Left ventricle myocardium inferior (tissue), 1 donor: ENCODE measurements around the gene TM2D3. TPM values are rescaled to one million over a fixed set of nuclear protein-coding genes. Genes with fewer than 3 reads are reported as not detected.
A peak's percentile ranks its signal among the peaks of the same experiment; 100 is the strongest.

Experiments
- DNase-seq: peaks from one replicate; pipeline ENCODE4 v3.0.0-alpha.2; 2020
- H3K27ac ChIP-seq: fragments of 200-600 bp; replicated peaks from 2 replicates; pipeline ENCODE4 v1.8.0; 2021
- H3K27me3 ChIP-seq: fragments of 200-600 bp; 2 replicates; pipeline ENCODE4 v1.8.0; 2021; ENCODE audit warnings: low read depth
- H3K36me3 ChIP-seq: fragments of 200-600 bp; 2 replicates; pipeline ENCODE4 v1.8.0; 2021
- H3K4me1 ChIP-seq: fragments of 200-600 bp; 2 replicates; pipeline ENCODE4 v1.8.0; 2021
- H3K4me3 ChIP-seq: fragments of 200-600 bp; 2 replicates; pipeline ENCODE4 v1.8.0; 2021; ENCODE audit warnings: mild to moderate bottlenecking, moderate library complexity
- H3K9me3 ChIP-seq: fragments of 200-600 bp; replicated peaks from 2 replicates; pipeline ENCODE4 v1.8.0; 2021
- CTCF ChIP-seq: fragments of 200-600 bp; IDR thresholded peaks from 2 replicates; pipeline ENCODE4 v1.8.0; 2021; ENCODE audit warnings: antibody characterized with exemption, mild to moderate bottlenecking, borderline replicate concordance
- intact Hi-C: fragments of 100-400 bp; cut with micrococcal nuclease; formaldehyde crosslinking; loops from one replicate; pipeline ENCODE4 v1.11.0; 2022
- total RNA-seq: library from RNA; stranded (reverse); fragmentation: NEBNext Ultra II Directional; extraction: Animal tissue kit (Norgen Biotek cat#: 25700); gene quantifications from one replicate; pipeline ENCODE4 v1.2.1, GENCODE V29; 2021
- donor health status: DM: no; HTN: yes; CAD: no; lungs with severe emphysema.

TM2D3 gene
- total RNA-seq, 1 donor from 2014 or later: 50.6 TPM

- Histone ChIP-seq H3K27me3 (no peaks in the 10 kb centered on the region), H3K27ac (peak overlapping the region; percentile 79), H3K36me3 (no peaks in the 10 kb centered on the region), H3K4me3 (no peak overlapping the region), H3K4me1 (peaks cover 81% of the 10 kb centered on the region), H3K9me3 (no peaks in the 10 kb centered on the region)
- DNase-seq: no peak
- TF ChIP-seq CTCF: no peak
- intact Hi-C loops: no loop called here
Measured at GRCh38 chr15:101614761-101615160, 37.4 kb downstream of the TM2D3 start.

- no peak for DNase-seq
- no peaks in the 10 kb centered on the region for H3K9me3 ChIP-seq
- H3K4me3 ChIP-seq: no peak overlapping the region
- peaks cover 76% of the 10 kb centered on the region for H3K4me1 ChIP-seq
- no peak for TF ChIP-seq CTCF
- H3K36me3 ChIP-seq: no peaks in the 10 kb centered on the region
- H3K27me3 ChIP-seq: no peaks in the 10 kb centered on the region
- intact Hi-C loops: no loop called here
- H3K27ac ChIP-seq: peak overlapping the region; percentile 79
Measured at GRCh38 chr15:101614001-101614585, 38.1 kb downstream of the TM2D3 start.

GRCh38 chr15:101613130-101614000 lies 38.8 kb downstream of the TM2D3 start:
- DNase-seq: peak; percentile 90
- TF ChIP-seq CTCF: no peak
- no peaks in the 10 kb centered on the region for H3K9me3 ChIP-seq
- peak overlapping the region; percentile 79 for H3K27ac ChIP-seq
- peaks cover 72% of the 10 kb centered on the region for H3K4me1 ChIP-seq
- H3K36me3 ChIP-seq: no peaks in the 10 kb centered on the region
- intact Hi-C loops: no loop called here
- H3K4me3 ChIP-seq: no peak overlapping the region
- no peaks in the 10 kb centered on the region for H3K27me3 ChIP-seq

GRCh38 chr15:101612676-101613075 lies 39.5 kb downstream of the TM2D3 start:
- Histone ChIP-seq H3K36me3 (no peaks in the 10 kb centered on the region), H3K4me3 (no peak overlapping the region), H3K9me3 (no peaks in the 10 kb centered on the region), H3K27ac (peak overlapping the region; percentile 79), H3K4me1 (peaks cover 68% of the 10 kb centered on the region), H3K27me3 (no peaks in the 10 kb centered on the region)
- intact Hi-C loops: no loop called here
- no peak for TF ChIP-seq CTCF
- no peak for DNase-seq

- intact Hi-C loops: no loop called here
- Histone ChIP-seq H3K4me1 (peaks cover 59% of the 10 kb centered on the region), H3K27ac (no peak overlapping the region), H3K36me3 (no peaks in the 10 kb centered on the region), H3K9me3 (no peaks in the 10 kb centered on the region), H3K4me3 (no peak overlapping the region), H3K27me3 (no peaks in the 10 kb centered on the region)
- no peak for DNase-seq
- TF ChIP-seq CTCF: no peak
Measured at GRCh38 chr15:101611580-101612299, 40.4 kb downstream of the TM2D3 start.
